Measurements from ENCODE around the gene CCDC71L.
"Not testable (repeated sequence)": the region's sequence is repeated elsewhere in the genome, so short reads cannot be mapped to it uniquely, and the experiment has no call there.

Gene CCDC71L

GRCh38 chr7:106660862-106661720 is at the start of gene CCDC71L:
TSS of gene CCDC71L (minus strand) at chr7:106661158. CDS start at chr7:106660896, 262 bp downstream.
- DNase-seq: peak; percentile 68

- not testable (repeated sequence) for DNase-seq
Measured at GRCh38 chr7:106709604-106710003, 48.6 kb upstream of the CCDC71L start.

- DNase-seq: no peak
Measured at GRCh38 chr7:106704000-106704840, 43.3 kb upstream of the CCDC71L start.

GRCh38 chr7:106693677-106694353 is 32.9 kb upstream of the CCDC71L start:
- DNase-seq: no peak

GRCh38 chr7:106692450-106693051 is 31.6 kb upstream of the CCDC71L start:
- no peak for DNase-seq

- not testable (repeated sequence) for DNase-seq
Measured at GRCh38 chr7:106688161-106688560, 27.2 kb upstream of the CCDC71L start.

- no peak for DNase-seq
Measured at GRCh38 chr7:106683941-106684340, 23.0 kb upstream of the CCDC71L start.

- no peak for DNase-seq
Measured at GRCh38 chr7:106681815-106682495, 21.0 kb upstream of the CCDC71L start.

GRCh38 chr7:106679153-106679931 is 18.4 kb upstream of the CCDC71L start:
- no peak for DNase-seq

GRCh38 chr7:106678795-106679152 is 17.8 kb upstream of the CCDC71L start:
- no peak for DNase-seq

- DNase-seq: not testable (repeated sequence)
Measured at GRCh38 chr7:106676506-106676905, 15.5 kb upstream of the CCDC71L start.

- not testable (repeated sequence) for DNase-seq
Measured at GRCh38 chr7:106673688-106674087, 12.7 kb upstream of the CCDC71L start.

GRCh38 chr7:106671930-106672329 is 11.0 kb upstream of the CCDC71L start:
- not testable (repeated sequence) for DNase-seq

GRCh38 chr7:106671160-106671559 is 10.2 kb upstream of the CCDC71L start:
- no peak for DNase-seq

GRCh38 chr7:106668861-106669524 is 8.0 kb upstream of the CCDC71L start:
- no peak for DNase-seq

GRCh38 chr7:106666353-106666752 is 5.4 kb upstream of the CCDC71L start:
- no peak for DNase-seq

- no peak for DNase-seq
Measured at GRCh38 chr7:106664343-106664742, 3.4 kb upstream of the CCDC71L start.

GRCh38 chr7:106659963-106660861 is 746 bp downstream of the CCDC71L start:
- DNase-seq: peak; percentile 35

- no peak for DNase-seq
Measured at GRCh38 chr7:106659166-106659962, 1.6 kb downstream of the CCDC71L start.

All from SHP77 treated with DMSO at 0.1 percent for 48 hours (cell line).